Heart left ventricle (tissue), 13 donors: Measurements from ENCODE around the gene IFITM5.

Experiments used
- CTCF ChIP-seq, 12 donors: fragments of 200-600 bp; sonication (generic) in 4 of 12; IDR thresholded peaks; one replicate each; pipeline versions ENCODE4 v1.5.0 to v1.8.0; 2018 to 2022; ENCODE audit warnings: antibody characterized with exemption in 12 of 12, mild to moderate bottlenecking in 5 of 12
- POLR2A ChIP-seq, 2 donors: fragments of 450-650 bp; IDR thresholded peaks; one replicate each; pipeline ENCODE4 v1.6.1; 2017; ENCODE audit warnings: antibody characterized with exemption in 2 of 2, mild to moderate bottlenecking in 2 of 2, moderate library complexity in 2 of 2
- donor health status: ischemic (EF 13 %, LVEDD 7.1; RV severe dilation, severe dysfunction).
- donor health status: DM: no; HTN: yes; CAD: no.
- donor health status: DM: no; HTN: no; CAD: no.
- donor health status: ischemic (EF 25% LVEDD 6.9; RV normal size, moderate dysfunction).
- donor health status: ischemic (EF 25% LVEDD 5.7; RV mildly dilated, moderate dysfunction).
- donor health status: ischemic (EF 35%, LVEDD 5.7; RV mildly dilated, moderate dysfunction).
- donor health status: nonischemic (EF 11% LVEDD 7.7; RV severe dilation, severe dysfunction).
- donor health status: DM: yes; HTN: yes; CAD: no.
- donor health status: PGD.
- donor health status: ischemic (EF 29% LVEDD 5.4; RV normal size, mild dysfunction).
- donor health status: nonischemic (EF 23%, LVEDD 6.1; RV moderate dilation, normal function).

- no peak for TF ChIP-seq CTCF (IDR thresholded peaks at IDR 0.05)
- TF ChIP-seq POLR2A (IDR thresholded peaks at IDR 0.05): no peak
Measured at GRCh38 chr11:293271-293851, 6.0 kb downstream of the IFITM5 start.
